LoVo (cell line): ENCODE measurements around the gene MUC15.

Experiments
- DNase-seq: peaks from one replicate; pipeline ENCODE4 v3.0.0-alpha.2; 2016; ENCODE audit warnings: low spot score

The MUC15 gene

DNA sequence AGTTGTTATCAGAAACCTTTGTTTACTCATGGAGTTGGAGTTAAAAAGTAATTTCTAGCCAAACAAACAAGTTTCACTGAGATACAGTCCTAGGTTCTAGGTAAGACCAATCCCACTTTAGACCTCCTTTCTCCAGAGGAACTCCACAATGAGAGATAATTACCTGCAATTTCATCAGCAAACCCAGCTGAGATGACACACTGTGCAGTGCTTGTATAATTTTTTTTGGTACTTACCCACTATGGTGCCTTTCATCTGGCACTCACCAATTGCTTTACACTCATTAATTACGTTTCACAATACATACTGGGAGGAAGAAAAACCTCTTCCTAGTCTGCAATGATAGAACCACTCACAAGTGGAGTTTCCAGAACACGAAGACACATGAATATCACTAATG, 1.8 kb upstream of the MUC15 start:
- no peak for DNase-seq

DNA sequence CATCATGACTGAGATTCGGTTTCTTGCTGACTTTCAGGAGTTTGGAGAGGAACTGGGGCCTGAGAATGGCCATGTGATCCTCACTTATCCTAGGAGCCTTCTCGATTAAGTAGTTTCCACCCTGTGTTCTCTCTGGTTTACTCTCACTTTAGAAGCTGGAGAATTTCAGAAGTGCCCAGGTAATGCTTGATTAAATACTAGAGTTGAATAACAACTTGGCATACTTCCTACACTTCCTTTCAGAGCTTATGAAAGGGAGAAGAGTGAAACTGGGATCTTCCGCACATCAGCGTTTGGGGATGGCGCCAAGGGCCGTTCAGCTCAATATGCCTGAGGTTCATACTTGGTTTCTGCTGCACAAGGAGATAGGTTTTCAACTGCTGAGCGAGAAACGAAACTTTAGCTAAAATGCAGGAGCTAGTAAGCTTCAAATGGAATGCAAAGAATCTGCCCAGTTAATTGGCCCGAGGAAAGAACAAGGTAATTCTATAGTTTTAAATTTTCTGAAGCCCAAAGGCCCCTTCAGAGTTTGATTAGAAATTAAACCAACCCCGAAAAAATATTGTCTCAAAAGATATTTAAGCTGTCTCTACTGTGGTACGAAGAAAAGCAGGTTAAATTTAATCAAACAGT, 823 bp upstream of the MUC15 start:
- no peak for DNase-seq

DNA sequence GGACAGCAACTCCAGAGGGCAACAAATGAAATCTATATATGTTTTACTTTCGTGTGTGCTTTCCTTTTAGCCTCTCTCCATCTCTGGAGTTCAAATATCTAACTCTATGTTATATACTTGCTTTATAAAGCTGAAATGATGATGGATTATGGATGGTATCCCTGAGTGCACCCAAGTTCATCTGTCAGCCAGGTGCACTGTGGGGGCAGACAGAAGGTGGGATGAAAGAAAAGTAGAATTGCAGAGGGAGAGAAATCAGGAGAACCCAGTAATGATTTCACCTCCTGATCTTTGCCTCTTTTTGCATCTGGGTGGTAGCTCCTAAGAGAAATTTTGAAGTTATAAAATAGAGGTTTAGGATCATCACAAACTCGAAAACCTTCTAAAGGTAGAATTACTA, 2.4 kb downstream of the MUC15 start:
- DNase-seq, result no peak

GRCh38 chr11:26558190-26558589, 13.9 kb downstream of the MUC15 start:
- DNase-seq, result no peak

DNA sequence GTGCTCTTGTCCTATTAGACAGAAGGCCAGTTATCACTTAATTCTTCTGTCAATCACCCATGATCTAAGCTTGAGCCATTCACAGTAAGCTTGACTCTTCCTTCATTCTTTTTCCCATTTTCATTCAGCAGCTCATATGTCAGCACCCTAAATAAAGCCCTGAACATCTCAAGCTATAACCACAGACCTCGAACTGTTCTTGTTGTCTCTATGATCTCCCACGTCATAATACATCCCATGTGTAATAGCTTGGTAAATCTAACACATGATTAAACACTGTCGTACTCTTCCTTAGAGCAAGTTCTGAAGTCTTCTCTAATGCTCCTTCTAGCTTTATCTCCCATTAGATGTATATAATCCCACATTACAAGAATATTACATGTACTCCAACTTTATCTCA, 14.4 kb downstream of the MUC15 start:
- DNase-seq, result no peak

GRCh38 chr11:26556582-26556981, 15.5 kb downstream of the MUC15 start:
- peak; percentile 34 for DNase-seq

DNA sequence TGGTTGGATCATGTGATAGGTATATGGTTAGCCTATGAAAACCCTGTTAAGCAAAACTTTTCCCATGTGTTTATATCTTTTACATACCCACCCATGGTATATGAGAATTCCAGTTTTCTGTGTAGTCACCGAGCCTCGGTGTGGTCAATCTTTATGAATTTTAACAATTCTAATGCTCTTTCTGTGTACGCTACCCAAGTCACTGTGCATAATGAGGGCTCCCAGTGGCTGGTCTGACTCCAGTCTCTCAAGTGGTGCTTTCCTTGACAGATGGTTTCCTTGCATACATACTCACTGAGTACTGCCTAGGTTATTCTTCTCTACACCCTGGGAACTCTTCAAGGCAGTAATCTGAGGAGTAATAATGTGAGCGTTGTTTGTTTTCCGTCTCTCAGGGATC, 17.6 kb downstream of the MUC15 start:
- no peak for DNase-seq

GRCh38 chr11:26553182-26553581, 18.9 kb downstream of the MUC15 start:
- no peak for DNase-seq

- DNase-seq, result no peak
These were observed 20.8 kb downstream of the MUC15 start for GRCh38 chr11:26551186-26551801.

DNA sequence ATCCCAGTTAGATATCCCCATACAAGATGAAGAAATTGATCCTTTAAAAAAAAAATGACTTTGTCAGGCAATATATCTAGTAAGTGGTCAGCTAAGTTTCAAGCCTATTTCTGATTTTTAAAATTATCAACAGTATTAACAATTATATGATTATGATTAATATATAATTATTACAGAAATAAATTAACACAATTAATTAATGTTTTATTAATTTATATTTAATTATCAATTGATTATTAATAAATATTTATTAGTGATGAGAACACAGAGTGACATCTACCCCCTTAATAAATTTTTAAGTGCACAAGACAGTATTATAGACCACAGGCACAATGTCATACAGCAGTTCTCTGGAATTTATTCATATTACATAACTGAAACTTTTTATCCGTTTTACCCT, 22.0 kb downstream of the MUC15 start:
- no peak for DNase-seq

DNA sequence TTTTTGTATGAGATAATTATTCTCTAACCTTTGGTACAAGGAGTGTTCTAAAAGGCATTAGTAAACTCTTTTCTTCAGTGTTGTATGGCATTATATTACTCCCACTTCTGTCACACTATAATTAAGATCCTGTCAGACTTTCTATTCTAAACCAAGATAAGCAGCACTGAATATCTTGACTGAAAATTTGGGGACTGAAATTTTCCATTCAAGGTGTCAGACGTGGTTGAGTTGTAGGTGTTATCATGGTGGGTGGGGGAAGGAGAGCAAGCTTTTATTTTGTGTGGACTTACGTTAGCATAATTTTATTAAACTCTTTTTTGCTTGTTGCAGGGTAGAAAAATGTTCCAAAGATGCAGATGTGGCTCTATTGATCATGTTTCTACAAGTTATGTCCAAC, 22.9 kb downstream of the MUC15 start:
- no peak for DNase-seq

DNA sequence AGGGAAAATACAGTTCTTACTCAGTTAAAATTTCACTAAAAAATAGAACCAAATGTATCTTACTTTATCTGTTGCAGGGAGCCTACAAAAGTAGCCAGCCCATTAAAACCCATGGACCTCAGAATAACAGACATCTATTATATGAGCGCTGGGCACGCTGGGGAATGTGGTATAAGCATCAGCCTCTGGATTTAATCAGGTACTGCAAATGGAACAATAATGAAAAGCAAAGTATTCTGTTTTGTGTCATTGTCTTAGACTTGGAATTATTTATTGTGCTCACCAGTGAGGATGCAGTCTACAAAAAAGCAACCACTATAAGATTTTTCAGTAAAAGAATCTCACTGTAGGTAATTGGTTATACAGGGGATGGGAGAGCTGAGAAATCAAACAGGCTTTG, 30.2 kb downstream of the MUC15 start:
- no peak for DNase-seq

DNA sequence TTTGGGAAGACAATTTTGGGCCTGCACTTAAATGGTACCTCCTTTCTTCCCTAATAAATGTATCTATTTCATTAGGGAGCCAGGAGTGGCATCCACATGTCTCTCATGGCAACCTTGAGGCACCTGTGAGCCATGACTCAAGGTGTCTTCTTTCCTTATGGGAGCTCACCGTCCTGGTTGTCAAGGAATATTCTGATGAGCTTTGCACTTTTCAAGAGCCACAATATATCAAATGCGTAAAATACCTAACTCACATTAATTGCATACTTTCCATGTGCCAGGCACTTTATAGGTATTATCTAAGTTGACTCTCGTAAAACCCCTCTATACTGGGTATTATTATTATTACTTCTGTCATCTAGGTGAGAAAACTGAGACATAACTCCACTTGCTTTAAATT, 32.5 kb downstream of the MUC15 start:
- DNase-seq, result no peak

GRCh38 chr11:26537341-26537740, 34.7 kb downstream of the MUC15 start:
- DNase-seq, result no peak

DNA sequence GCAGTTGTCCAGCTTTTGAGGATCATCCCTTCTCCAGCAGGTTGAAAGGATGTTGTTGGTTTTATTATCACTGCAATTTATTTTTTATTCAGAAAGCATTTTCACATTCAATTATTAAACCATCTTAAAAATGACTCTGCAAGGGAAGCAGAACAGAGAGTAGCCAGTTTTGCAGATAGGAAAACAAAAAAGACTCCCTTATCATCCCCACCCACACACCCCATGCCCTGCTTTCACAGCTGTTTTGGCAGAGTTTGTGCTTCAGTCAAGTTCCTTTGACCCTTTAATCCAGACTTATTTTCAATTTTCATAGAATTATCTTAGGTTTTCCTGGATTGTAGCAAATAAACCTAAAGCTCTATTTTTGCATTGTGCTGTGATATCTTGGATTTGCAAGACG, 44.4 kb downstream of the MUC15 start:
- DNase-seq, result no peak

- peak; percentile 18 for DNase-seq
These were observed 49.0 kb downstream of the MUC15 start for GRCh38 chr11:26522912-26523610.

- DNase-seq, result no peak
These were observed 52.6 kb downstream of the MUC15 start for GRCh38 chr11:26519469-26519868.

DNA sequence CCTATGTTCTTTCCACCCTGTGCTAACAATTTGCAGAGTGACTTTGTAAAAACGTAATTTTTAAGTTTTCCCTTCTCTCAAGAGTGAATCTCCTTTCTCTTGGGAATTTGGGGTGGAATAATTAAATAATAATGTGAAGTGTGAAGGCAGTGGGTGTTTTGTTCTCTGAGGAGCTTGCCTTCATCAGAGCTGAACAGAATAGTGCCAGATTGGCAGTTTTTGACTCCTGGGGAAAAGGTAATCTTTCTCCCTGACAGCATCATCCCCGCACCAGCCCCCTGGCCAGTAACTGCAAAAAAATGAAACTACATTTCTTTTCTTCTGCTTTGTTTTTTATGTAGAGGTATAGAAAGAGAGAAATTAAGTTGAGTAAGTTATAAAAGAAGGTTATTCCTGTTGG, 59.9 kb downstream of the MUC15 start:
- DNase-seq, result no peak

GRCh38 chr11:26510756-26511155, 61.3 kb downstream of the MUC15 start:
- DNase-seq, result no peak

DNA sequence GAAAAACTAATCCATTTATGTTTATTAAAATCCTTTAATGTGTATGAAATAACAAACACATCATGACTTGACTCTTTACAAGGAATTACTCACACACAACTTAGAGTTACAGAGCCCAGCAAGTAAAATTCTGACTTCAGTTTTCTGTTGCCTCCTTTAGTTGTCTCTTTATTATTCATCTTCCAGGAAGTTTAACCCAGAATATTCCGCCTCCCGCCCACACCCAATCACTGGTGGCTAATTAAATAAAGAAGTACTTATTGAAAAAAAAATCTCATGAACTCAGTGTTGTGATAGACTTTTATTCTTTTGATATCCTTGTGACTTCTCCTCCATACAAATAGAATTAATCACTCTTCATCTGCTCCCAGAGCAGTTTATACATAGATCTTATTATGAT, 61.9 kb downstream of the MUC15 start:
- no peak for DNase-seq
